ENCODE measurements around the gene NOTCH4.
"Not testable (repeated sequence)": the region's sequence is repeated elsewhere in the genome, so short reads cannot be mapped to it uniquely, and the experiment has no call there.

Gene NOTCH4

GRCh38 chr6:32203426-32204267 lies 20.2 kb downstream of the NOTCH4 start:
- no peak for DNase-seq
- no peaks in the 10 kb centered on the region for H3K9me3 Mint-ChIP-seq
- no peak overlapping the region for H3K4me3 Mint-ChIP-seq
- H3K4me1 Mint-ChIP-seq, result no peaks in the 10 kb centered on the region
- H3K27ac Mint-ChIP-seq, result no peak overlapping the region
- H3K27me3 Mint-ChIP-seq, result no peaks in the 10 kb centered on the region
- ATAC-seq, result no peak

- DNase-seq (no peak), ATAC-seq (no peak)
- H3K4me3 Mint-ChIP-seq, result no peak overlapping the region
- H3K27ac Mint-ChIP-seq, result peak overlapping the region in 1 of 2 donors; percentile 9
- peaks cover 2% of the 10 kb centered on the region for H3K4me1 Mint-ChIP-seq
- no peaks in the 10 kb centered on the region for H3K27me3 Mint-ChIP-seq
- no peaks in the 10 kb centered on the region for H3K9me3 Mint-ChIP-seq
Measured at GRCh38 chr6:32202186-32202585, 21.7 kb downstream of the NOTCH4 start.

DNA sequence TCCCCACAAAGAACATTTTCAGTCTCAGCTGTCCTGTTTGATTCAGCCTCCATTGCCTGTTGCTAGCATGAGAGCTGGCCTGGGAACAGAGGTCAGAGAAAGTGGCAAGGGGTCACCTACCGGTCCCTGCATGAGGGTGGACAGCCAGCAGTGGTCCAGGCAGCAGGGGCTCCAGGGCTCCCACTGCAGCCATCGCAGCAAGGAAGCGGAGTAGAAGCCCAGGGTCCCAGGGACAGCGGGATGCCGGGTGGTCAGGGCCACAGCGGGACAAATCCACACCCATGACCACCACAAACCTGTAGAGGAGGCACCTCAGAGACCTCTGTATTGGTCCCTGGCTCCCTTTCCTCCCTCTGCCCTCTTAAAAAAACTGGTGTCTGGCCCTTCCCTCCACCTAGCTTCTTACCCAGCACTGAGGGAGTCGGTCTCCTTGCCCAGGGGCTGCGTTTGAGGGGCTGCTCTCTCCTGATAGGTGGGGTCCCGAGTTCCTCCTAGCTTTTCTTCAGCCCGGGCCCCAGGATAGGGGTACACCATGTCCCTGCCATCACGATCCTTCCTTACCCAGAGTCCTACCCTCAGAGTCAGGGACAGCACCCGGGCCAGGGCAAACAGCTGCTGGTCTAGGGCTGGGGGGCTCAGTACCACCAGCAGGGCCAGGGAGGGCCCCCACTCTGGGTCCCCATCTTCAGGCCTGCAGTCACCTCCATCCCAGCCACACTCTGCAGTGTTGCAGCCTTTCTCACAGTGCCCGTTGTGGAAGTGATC lies 23.0 kb downstream of the NOTCH4 start:
- Mint-ChIP-seq H3K9me3 (no peaks in the 10 kb centered on the region), H3K27me3 (no peaks in the 10 kb centered on the region), H3K4me3 (no peak overlapping the region), H3K27ac (no peak overlapping the region), H3K4me1 (peaks cover 8% of the 10 kb centered on the region)
- ATAC-seq (no peak), DNase-seq (no peak)

- no peak for DNase-seq
- no peak for ATAC-seq
- H3K27me3 Mint-ChIP-seq, result no peaks in the 10 kb centered on the region
- no peak overlapping the region for H3K4me3 Mint-ChIP-seq
- peaks cover 24% of the 10 kb centered on the region for H3K4me1 Mint-ChIP-seq
- H3K9me3 Mint-ChIP-seq, result no peaks in the 10 kb centered on the region
- H3K27ac Mint-ChIP-seq, result peak overlapping the region in 1 of 2 donors; percentile 13
Measured at GRCh38 chr6:32198866-32199265, 25.0 kb downstream of the NOTCH4 start.

DNA sequence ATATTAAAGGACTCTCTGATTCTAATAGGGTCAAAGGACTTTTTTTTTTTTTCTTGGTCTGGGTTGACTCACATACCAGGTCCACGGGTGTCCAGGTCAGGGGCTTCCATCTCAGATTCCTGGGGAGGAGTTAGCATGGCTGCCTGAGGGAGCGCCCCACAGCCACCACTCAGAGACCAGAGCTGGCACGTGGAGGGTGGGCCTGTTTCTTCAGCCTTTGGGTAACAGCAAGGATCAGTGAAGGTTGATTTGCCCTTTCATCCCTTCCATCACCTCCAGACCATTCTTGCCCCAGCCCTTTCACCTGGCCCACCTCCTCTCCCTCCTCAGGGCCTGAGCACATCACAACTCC lies 25.5 kb downstream of the NOTCH4 start:
- peaks cover 29% of the 10 kb centered on the region for H3K4me1 Mint-ChIP-seq
- H3K4me3 Mint-ChIP-seq, result no peak overlapping the region
- H3K27me3 Mint-ChIP-seq, result no peaks in the 10 kb centered on the region
- no peaks in the 10 kb centered on the region for H3K9me3 Mint-ChIP-seq
- DNase-seq (no peak), ATAC-seq (no peak)
- no peak overlapping the region for H3K27ac Mint-ChIP-seq

DNA sequence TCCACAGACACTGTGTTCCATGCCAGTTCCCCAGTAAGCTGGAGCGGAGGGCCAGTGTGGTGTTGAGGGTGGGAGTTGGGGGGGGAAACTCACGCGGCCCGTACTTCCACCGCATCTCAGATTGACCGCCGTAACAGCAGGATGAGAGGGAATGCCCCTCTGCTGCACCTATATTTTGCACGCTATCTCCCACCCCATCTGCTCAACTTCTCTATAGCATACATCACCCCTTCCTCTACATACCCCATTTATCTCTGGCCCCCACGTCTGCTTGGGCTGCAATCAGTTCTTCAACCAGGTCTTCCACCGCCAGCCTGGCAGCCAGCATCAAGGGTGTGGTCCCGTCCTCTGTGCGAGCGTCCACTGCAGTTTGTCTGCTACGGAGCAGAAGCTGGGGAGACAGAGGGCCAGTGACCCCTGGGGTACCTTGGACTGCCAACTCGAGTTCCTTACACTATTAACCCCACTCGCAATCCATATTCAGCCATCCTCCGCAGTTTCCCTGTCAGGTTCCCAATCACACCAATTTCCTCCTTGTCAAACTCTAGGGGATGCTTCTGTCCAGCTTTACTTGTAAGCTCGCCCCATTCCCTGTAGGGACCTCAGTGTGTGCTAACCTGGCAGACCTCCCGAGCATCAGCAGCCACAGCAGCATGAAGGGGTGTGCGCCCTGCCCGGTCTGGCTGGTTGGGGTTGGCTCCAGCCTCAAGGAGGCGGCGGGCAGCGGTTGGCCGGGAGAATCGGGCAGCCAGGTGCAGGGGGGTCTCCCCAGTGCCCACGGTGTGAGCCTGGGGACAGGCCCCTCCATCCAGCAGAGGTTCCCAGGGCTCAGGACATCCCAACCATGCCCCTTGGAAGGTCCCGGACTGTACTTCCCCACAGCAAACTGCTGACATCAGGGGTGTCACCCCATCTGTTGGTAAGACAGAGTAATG lies 26.9 kb downstream of the NOTCH4 start:
- DNase-seq, result no peak
- H3K4me1 Mint-ChIP-seq, result peaks cover 37% of the 10 kb centered on the region
- no peak for ATAC-seq
- no peaks in the 10 kb centered on the region for H3K27me3 Mint-ChIP-seq
- no peaks in the 10 kb centered on the region for H3K9me3 Mint-ChIP-seq
- peak overlapping the region; percentile 97 to 98 for H3K4me3 Mint-ChIP-seq
- peak overlapping the region; percentile 98 to 99 for H3K27ac Mint-ChIP-seq

DNA sequence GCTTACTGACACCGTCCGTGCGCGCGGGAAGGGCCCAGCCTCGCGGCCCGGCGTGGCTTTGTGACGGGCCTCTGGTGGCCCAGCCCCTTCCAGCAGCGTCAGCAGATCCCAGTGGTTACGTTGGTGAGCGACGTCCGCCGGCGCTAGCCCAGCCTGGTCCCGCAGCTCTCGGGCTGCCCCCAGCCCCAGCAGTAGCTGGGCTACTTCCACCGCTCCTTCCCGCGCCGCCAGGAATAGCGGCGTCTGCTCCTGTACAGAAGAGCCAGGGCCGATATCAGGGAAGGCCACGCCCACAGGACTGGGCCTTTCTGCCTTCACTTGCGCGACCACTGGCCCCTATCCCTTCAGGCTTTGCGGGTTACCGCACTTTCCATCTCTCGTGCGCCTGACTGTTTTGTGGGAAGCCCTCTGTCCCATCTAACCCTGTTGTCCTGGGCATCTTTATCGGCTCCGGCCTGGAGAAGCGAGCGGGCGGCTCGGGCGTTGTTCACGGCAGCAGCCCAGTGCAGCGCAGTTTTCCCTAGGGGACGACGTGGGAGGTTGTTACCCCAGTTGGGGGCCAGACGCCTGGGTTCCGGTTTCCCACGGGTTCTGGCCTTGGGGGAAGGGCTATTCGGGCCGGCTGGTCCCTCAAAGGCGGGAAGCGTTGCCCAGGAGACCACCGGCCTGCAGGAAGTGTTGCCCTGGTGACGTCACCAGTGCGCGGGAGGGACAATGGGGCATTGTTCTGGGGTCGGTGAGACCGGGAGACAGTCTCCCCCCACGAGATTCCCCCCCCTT lies 27.8 kb downstream of the NOTCH4 start:
- ATAC-seq (peak; percentile 90), DNase-seq (peak; percentile 51 to 75)
- Mint-ChIP-seq H3K4me1 (peaks cover 40% of the 10 kb centered on the region), H3K9me3 (no peaks in the 10 kb centered on the region), H3K27ac (peak overlapping the region; percentile 98 to 99), H3K4me3 (peak overlapping the region; percentile 97 to 98), H3K27me3 (no peaks in the 10 kb centered on the region)

- H3K9me3 Mint-ChIP-seq, result no peaks in the 10 kb centered on the region
- H3K4me1 Mint-ChIP-seq, result peaks cover 42% of the 10 kb centered on the region
- H3K27me3 Mint-ChIP-seq, result no peaks in the 10 kb centered on the region
- peak; percentile 89 for ATAC-seq
- peak; percentile 100 for DNase-seq
- H3K27ac Mint-ChIP-seq, result peak overlapping the region; percentile 92 to 98
- H3K4me3 Mint-ChIP-seq, result peak overlapping the region; percentile 97 to 98
Measured at GRCh38 chr6:32195652-32195901, 28.3 kb downstream of the NOTCH4 start.

DNA sequence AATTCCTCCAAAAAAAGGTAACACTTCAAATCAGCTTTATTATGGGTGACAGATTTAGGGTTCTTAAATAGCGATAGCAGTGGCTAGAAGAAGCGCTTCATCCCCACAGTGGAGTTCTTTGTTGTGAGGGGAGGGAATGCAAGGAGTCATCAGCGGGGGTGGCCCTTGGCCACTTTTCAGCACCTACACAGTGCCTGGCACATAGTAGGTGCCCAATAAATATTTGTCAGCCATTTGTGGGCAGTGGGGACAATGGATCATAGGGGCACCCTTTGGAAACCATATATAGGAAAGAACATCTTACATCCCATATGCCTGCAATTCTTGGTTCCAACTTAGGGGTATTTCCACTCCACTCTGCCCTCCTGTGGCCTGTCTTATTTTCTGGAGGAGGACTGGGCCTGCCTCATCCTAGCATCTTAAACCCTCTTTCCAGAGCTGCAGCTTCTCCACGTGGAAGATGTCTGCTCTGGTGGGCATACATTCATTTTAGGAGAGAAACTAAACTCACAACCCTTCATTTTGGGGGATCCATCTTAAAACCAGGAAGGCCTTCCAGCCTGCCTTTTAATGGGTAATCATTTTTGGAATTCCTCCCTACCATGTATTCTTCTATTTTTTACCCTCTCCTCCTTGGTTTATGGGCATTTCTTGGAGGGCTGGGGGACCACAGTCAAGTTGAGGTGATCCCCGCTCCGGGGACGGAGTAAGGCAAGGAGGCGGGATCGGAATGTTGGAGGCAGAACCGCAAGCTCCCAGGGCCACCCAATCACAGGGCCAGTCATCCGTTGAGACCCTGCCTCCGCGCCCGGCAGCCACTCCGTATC lies 28.8 kb downstream of the NOTCH4 start:
- Mint-ChIP-seq H3K27me3 (no peaks in the 10 kb centered on the region), H3K4me3 (peak overlapping the region; percentile 97 to 98), H3K4me1 (peaks cover 42% of the 10 kb centered on the region), H3K27ac (peak overlapping the region; percentile 74 to 92), H3K9me3 (no peaks in the 10 kb centered on the region)
- ATAC-seq (peak; percentile 8), DNase-seq (peak in 1 of 2 donors; percentile 46)

DNA sequence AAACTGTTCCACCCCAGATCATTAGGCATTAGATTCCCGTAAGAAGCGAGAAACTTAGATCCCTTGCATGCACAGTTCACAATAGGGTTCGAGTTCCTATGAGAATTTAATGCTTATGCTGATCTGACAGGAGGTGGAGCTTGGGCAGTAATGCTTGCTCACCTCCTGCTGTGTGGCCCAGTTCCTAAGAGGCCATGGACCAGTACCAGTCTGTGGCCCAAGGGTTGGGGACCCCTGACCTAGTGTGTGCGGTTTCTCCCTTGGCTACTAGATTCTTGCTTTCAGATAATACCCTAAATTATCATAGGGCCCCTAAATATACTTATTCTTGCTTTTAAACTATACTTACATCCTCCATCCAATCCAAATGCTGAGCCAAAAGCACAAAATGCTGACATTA lies 29.5 kb downstream of the NOTCH4 start:
- peaks cover 43% of the 10 kb centered on the region for H3K4me1 Mint-ChIP-seq
- H3K27ac Mint-ChIP-seq, result no peak overlapping the region
- DNase-seq, result no peak
- ATAC-seq, result no peak
- H3K4me3 Mint-ChIP-seq, result peak overlapping the region; percentile 97 to 98
- H3K27me3 Mint-ChIP-seq, result no peaks in the 10 kb centered on the region
- H3K9me3 Mint-ChIP-seq, result no peaks in the 10 kb centered on the region

DNA sequence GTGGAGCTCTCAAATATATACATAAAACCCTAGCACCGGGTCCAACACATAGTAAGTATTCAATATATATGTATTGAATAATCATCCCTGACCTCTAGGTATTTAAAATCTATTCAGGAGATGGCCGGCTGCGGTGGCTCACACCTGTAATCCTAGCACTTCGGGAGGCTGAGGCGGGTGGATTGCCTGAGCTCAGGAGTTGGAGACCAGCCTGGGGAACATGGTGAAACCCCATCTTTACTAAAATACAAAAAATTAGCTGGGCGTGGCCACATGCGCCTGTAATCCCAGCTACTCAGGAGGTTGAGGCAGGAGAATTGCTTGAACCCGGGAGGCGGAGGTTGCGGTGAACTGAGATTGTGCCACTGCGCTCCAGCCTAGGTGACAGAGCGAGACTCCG lies 30.8 kb downstream of the NOTCH4 start:
- peak overlapping the region; percentile 97 to 98 for H3K27ac Mint-ChIP-seq
- not testable (repeated sequence) for H3K9me3 Mint-ChIP-seq
- peaks cover 56% of the 10 kb centered on the region for H3K4me1 Mint-ChIP-seq

GRCh38 chr6:32192608-32193039 lies 31.2 kb downstream of the NOTCH4 start, which contains the start of gene GPSM3:
Gene GPSM3 (minus strand): TSS chr6:32192643. CDS start chr6:32192513, 130 bp downstream.
- H3K4me3 Mint-ChIP-seq, result peak within 1 kb of the TSS; percentile 94 to 95
- no peaks in the 10 kb centered on the region for H3K9me3 Mint-ChIP-seq
- H3K4me1 Mint-ChIP-seq, result peaks cover 61% of the 10 kb centered on the region
- no peaks in the 10 kb centered on the region for H3K27me3 Mint-ChIP-seq
- ATAC-seq, result no peak
- peak in 1 of 2 donors; percentile 43 for DNase-seq
- H3K27ac Mint-ChIP-seq, result peak within 1 kb of the TSS; percentile 97 to 98

More for the DNA sequence above, 30.8 kb downstream of the NOTCH4 start:
- not testable (repeated sequence) for H3K27me3 Mint-ChIP-seq, ATAC-seq, DNase-seq
- peak overlapping the region; percentile 94 to 95 for H3K4me3 Mint-ChIP-seq

DNA sequence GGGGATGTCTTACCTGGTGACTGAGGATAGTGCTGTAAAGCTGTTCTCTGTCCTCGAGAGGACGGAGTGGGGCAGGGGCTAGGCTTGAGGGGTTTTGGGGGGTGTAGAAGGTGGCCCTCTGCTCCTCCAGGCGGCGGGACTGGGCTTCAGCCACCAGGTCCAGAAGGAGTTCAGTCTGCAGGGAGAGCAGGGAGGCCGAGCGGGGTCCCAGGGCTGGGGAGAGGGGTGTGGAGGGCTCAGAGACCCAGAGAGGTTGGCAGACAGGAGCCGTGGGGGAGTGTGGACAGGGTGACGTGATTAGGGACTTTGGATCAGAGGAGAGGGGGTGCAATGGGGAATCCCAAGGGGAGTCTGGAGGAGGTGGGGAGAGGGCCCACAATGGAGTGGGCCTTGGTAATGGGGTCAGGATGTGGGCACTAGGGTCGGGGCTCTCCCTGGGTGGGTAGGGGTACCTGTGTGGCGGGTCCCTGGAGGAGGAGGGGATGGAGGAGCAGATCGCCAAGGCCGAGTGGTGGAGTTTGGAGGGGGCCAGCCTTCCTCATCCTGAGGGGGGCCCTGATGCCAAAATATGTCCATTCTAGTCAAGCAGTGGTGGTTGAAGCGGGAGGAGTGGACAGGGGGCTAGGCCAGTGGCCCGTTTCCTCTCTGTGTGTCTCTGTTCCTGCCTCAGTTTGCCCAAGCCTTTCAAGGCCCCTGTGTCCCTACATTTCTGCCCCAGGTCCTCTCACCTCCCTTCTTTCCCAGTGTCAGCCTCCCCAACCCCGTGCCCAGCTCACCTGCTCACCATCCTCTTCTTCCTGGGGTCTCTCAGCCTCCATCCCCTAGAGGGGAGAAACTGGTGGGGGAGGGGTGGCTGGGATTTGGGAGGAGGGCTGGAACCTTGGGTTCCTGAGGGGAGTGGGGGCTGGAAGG lies 31.9 kb downstream of the NOTCH4 start:
- Mint-ChIP-seq H3K4me1 (peaks cover 63% of the 10 kb centered on the region), H3K27me3 (no peaks in the 10 kb centered on the region), H3K27ac (peak overlapping the region; percentile 97 to 98), H3K9me3 (no peaks in the 10 kb centered on the region), H3K4me3 (peak overlapping the region; percentile 94 to 95)
- DNase-seq (no peak), ATAC-seq (no peak)
